GM23338 (cell line): ENCODE data around the gene TMEM204. TPM values are rescaled to one million over a fixed set of nuclear protein-coding genes. Genes with fewer than 3 reads are reported as not detected.

Experiments used
- ATAC-seq: fragments of 200-7000 bp; cut with Tn5 transposase; 3 replicates; pipeline ENCODE4 v1.9.1; 2020
- DNase-seq: peaks from one replicate; pipeline ENCODE4 v3.0.0-alpha.2; 2015; ENCODE audit warnings: low spot score
- H2AFZ ChIP-seq: fragments of 200-600 bp; sonication (generic); 2 replicates; pipeline ENCODE4 v1.8.0; 2016; ENCODE audit warnings: antibody characterized with exemption, mild to moderate bottlenecking, moderate library complexity
- H3F3A ChIP-seq: fragments of 200-600 bp; sonication (generic); replicated peaks from 2 replicates; pipeline ENCODE4 v1.8.0; 2017; ENCODE audit warnings: antibody characterized with exemption, mixed run types, low read depth
- H3K27ac ChIP-seq: fragments of 200-600 bp; sonication (generic); 2 replicates; pipeline ENCODE4 v1.6.1; 2016; ENCODE audit warnings: low read depth
- H3K27me3 ChIP-seq: fragments of 200-600 bp; sonication (generic); 2 replicates; pipeline ENCODE4 v1.8.0; 2016; ENCODE audit warnings: mild to moderate bottlenecking, mixed run types, moderate library complexity; ENCODE audit not compliant: insufficient read depth
- H3K36me3 ChIP-seq: fragments of 200-600 bp; sonication (generic); 2 replicates; pipeline ENCODE4 v1.8.0; 2016; ENCODE audit warnings: mild to moderate bottlenecking; ENCODE audit not compliant: insufficient read depth
- H3K4me1 ChIP-seq: fragments of 200-600 bp; sonication (generic); 2 replicates; pipeline ENCODE4 v1.8.0; 2016; ENCODE audit warnings: mild to moderate bottlenecking, moderate library complexity; ENCODE audit not compliant: insufficient read depth
- H3K4me2 ChIP-seq: fragments of 200-600 bp; sonication (generic); 2 replicates; pipeline ENCODE4 v1.7.1; 2017; ENCODE audit warnings: mixed run types
- H3K4me3 ChIP-seq: fragments of 200-600 bp; sonication (generic); 2 replicates; pipeline ENCODE4 v1.6.1; 2016; ENCODE audit warnings: mixed run types
- H3K79me2 ChIP-seq: fragments of 200-600 bp; sonication (generic); replicated peaks from 2 replicates; pipeline ENCODE4 v1.8.0; 2017; ENCODE audit warnings: mild to moderate bottlenecking; ENCODE audit not compliant: insufficient read depth
- H3K9me2 ChIP-seq: fragments of 200-600 bp; sonication (generic); 2 replicates; pipeline ENCODE4 v1.8.0; 2017; ENCODE audit not compliant: insufficient read depth
- H4K20me1 ChIP-seq: fragments of 200-600 bp; sonication (generic); replicated peaks from 2 replicates; pipeline ENCODE4 v1.8.0; 2017; ENCODE audit warnings: mild to moderate bottlenecking; ENCODE audit not compliant: insufficient read depth
- H3K27ac Mint-ChIP-seq: 2 replicates; pipeline ENCODE4 v1.8.0; 2020; ENCODE audit warnings: inconsistent platforms, mild to moderate bottlenecking, moderate library complexity, mixed read lengths
- H3K27me3 Mint-ChIP-seq: 3 replicates; pipeline ENCODE4 v1.8.0; 2022; ENCODE audit warnings: low read depth, mild to moderate bottlenecking, moderate library complexity, mixed read lengths, inconsistent platforms; ENCODE audit not compliant: insufficient read depth, poor library complexity
- H3K36me3 Mint-ChIP-seq: 3 replicates; pipeline ENCODE4 v1.8.0; 2021; ENCODE audit warnings: low read depth, mild to moderate bottlenecking, inconsistent platforms, moderate library complexity, mixed read lengths
- H3K4me1 Mint-ChIP-seq: 3 replicates; pipeline ENCODE4 v1.8.0; 2020; ENCODE audit warnings: mild to moderate bottlenecking, inconsistent platforms, mixed read lengths
- H3K4me3 Mint-ChIP-seq: 3 replicates; pipeline ENCODE4 v1.8.0; 2021; ENCODE audit warnings: moderate library complexity, mild to moderate bottlenecking, inconsistent platforms, mixed read lengths
- H3K9me3 Mint-ChIP-seq: 3 replicates; pipeline ENCODE4 v1.8.0; 2020; ENCODE audit warnings: moderate library complexity, mild to moderate bottlenecking, inconsistent platforms, mixed read lengths
- CREB1 ChIP-seq: fragments of 250-450 bp; sonication (Bioruptor Pico); IDR thresholded peaks from 2 replicates; pipeline ENCODE4 v1.5.0; 2020; ENCODE audit warnings: low read depth, mild to moderate bottlenecking, moderate library complexity
- EZH2 ChIP-seq: fragments of 200-600 bp; sonication (generic); IDR thresholded peaks from one replicate; pipeline ENCODE4 v1.8.0; 2017; ENCODE audit warnings: antibody characterized with exemption, mild to moderate bottlenecking, low read depth; ENCODE audit not compliant: unreplicated experiment
- EZH2phosphoT487 ChIP-seq: fragments of 200-600 bp; sonication (generic); IDR thresholded peaks from one replicate; pipeline ENCODE4 v1.8.1; 2018; ENCODE audit warnings: antibody characterized with exemption; ENCODE audit not compliant: unreplicated experiment
- POLR2AphosphoS5 ChIP-seq: IDR thresholded peaks from 2 replicates; pipeline ENCODE4 v1.6.1; 2016; ENCODE audit warnings: antibody characterized with exemption, low read depth
- polyA plus RNA-seq: library from polyadenylated mRNA; unstranded; fragments of >200 nt; fragmentation: Nextera tagmentation; extraction: Ambion mirVana; gene quantifications from 2 replicates; pipeline ENCODE4 v1.2.1, GENCODE V29; 2016
- total RNA-seq: library from RNA; depleted of rRNA; stranded (reverse); fragments of >200 nt; shearing (Covaris generic); gene quantifications from 2 replicates; pipeline ENCODE4 v1.2.3, GENCODE V29; 2014
- TF ChIP-seq, protein P1 (sequence below), 2 experiments: fragments of 200-600 bp in 1 of 2; sonication (generic) in 1 of 2; conservative IDR thresholded peaks; 2 replicates each; pipeline versions ENCODE4 v1.5.1 to v1.6.1; 2016 to 2017; ENCODE audit warnings: antibody characterized with exemption in 2 of 2, low read depth in 2 of 2, mild to moderate bottlenecking in 2 of 2, moderate library complexity in 1 of 2
- TF ChIP-seq, protein P2 (sequence below): IDR thresholded peaks from 2 replicates; pipeline ENCODE4 v1.6.1; 2016; ENCODE audit warnings: antibody characterized with exemption

Gene TMEM204
- total and polyA plus RNA-seq, 2 experiments from 2014 or later = 0.14 to 0.21 TPM

DNA sequence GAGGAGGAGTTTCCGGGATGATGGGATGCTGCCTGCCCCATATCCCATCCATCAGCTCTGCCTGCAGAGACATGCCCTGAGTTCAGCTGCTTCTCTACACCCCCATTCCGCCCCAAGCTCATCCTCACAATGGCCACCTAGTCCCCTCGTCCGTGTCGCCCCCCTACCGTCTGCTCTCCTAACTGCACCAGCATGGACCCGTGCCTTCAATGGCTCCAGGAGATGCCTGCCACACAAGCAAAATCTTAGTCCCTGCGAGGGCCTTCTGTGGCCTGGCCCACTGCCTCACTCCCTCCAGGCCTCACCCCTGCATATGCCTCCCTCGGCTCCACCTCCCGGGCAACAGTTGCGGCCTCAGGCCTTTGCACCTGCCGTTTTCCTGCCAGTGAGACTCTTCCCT is 42.1 kb upstream of the TMEM204 start:
- no peaks in the 10 kb centered on the region for H3K9me3 Mint-ChIP-seq
- ATAC-seq = no peak
- no peak overlapping the region for H3K27ac ChIP-seq
- H3K4me1 ChIP-seq = 0 out of 2 replicates have a peak, but pooled peaks cover 4% of the 10 kb centered on the region
- H3K36me3 ChIP-seq = no peaks in the 10 kb centered on the region
- peak; percentile 46 for DNase-seq
- no peak overlapping the region for H3K27ac Mint-ChIP-seq
- no peaks in the 10 kb centered on the region for H4K20me1 ChIP-seq
- no peak overlapping the region for H3K4me3 Mint-ChIP-seq
- H3K4me1 Mint-ChIP-seq = peaks cover 6% of the 10 kb centered on the region; the same call in 2 of the 3 replicates
- H3K79me2 ChIP-seq = peaks cover 3% of the 10 kb centered on the region; the same call in 1 of the 2 replicates
- H3K4me3 ChIP-seq = no peak overlapping the region
- no peaks in the 10 kb centered on the region for H3K27me3 ChIP-seq
- no peak overlapping the region for H3K4me2 ChIP-seq
- 0 out of 2 replicates have a peak, but pooled peaks cover 6% of the 10 kb centered on the region for H3F3A ChIP-seq
- peaks cover 16% of the 10 kb centered on the region for H3K27me3 Mint-ChIP-seq
- H2AFZ ChIP-seq = no peak overlapping the region
- no peaks in the 10 kb centered on the region for H3K9me2 ChIP-seq
- H3K36me3 Mint-ChIP-seq = peaks cover 11% of the 10 kb centered on the region; the same call in 2 of the 3 replicates
- no peak for TF ChIP-seq POLR2AphosphoS5
- TF ChIP-seq, protein P1, sequence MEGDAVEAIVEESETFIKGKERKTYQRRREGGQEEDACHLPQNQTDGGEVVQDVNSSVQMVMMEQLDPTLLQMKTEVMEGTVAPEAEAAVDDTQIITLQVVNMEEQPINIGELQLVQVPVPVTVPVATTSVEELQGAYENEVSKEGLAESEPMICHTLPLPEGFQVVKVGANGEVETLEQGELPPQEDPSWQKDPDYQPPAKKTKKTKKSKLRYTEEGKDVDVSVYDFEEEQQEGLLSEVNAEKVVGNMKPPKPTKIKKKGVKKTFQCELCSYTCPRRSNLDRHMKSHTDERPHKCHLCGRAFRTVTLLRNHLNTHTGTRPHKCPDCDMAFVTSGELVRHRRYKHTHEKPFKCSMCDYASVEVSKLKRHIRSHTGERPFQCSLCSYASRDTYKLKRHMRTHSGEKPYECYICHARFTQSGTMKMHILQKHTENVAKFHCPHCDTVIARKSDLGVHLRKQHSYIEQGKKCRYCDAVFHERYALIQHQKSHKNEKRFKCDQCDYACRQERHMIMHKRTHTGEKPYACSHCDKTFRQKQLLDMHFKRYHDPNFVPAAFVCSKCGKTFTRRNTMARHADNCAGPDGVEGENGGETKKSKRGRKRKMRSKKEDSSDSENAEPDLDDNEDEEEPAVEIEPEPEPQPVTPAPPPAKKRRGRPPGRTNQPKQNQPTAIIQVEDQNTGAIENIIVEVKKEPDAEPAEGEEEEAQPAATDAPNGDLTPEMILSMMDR (conservative IDR thresholded peaks at IDR 0.05; ENCODE audit: low read depth in 2 of 2) = peak in 1 of 2 experiments; percentile 20; a peak in 1 of 4 replicates

DNA sequence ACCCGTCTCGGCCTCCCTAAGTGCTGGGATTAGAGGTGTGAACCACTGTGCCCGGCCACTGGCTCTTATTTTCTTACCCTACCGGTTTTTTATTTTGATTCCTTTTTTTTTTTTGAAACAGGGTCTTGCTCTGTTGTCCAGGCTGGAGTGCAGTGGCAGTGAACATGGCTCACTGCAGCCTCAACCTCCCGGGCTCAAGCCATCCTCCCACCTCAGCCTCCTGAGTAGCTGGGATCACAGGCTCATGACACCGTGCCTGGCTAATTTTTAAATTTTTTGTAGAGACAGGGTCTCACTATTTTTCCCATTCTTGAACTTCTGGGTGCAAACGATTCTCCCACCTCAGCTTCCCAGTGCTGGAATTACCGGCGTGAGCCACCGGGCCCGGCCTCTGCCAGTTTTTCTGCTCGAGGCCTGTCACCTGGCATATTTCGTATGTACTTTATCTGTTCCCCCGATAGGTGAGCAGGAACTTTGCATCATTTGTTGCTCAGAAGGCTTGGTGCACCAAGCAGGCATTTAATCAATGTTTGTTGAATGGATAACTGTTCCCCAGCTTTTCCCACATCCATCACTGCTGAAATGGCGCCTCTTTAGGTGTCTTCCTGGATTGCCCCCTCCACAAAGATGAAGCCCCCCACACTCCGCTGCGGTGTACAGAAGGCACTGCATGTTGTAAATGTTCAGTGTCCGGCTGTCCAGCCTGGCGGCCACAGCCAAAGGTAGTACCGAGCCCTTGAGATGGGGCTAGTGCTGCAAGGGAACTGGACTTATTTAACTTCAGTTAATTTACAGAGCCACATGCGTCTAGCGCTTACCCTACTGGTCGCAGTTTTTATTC is 41.2 kb upstream of the TMEM204 start:
- DNase-seq (no peak), ATAC-seq (no peak)
- no peak for TF ChIP-seq EZH2phosphoT487
- H3K36me3 Mint-ChIP-seq = peaks cover 17% of the 10 kb centered on the region; the same call in 2 of the 3 replicates
- H4K20me1 ChIP-seq = no peaks in the 10 kb centered on the region
- peak overlapping the region; percentile 92; the same call in 1 of the 2 replicates for H3K27ac ChIP-seq
- H3K27me3 Mint-ChIP-seq = peaks cover 8% of the 10 kb centered on the region
- peak overlapping the region; percentile 90 for H3K4me3 Mint-ChIP-seq
- H3K4me1 Mint-ChIP-seq = peaks cover 6% of the 10 kb centered on the region; the same call in 2 of the 3 replicates
- H3K27me3 ChIP-seq = no peaks in the 10 kb centered on the region
- H3F3A ChIP-seq = 0 out of 2 replicates have a peak, but pooled peaks cover 6% of the 10 kb centered on the region
- H3K9me2 ChIP-seq = no peaks in the 10 kb centered on the region
- peak overlapping the region; percentile 88 for H3K4me2 ChIP-seq
- no peaks in the 10 kb centered on the region for H3K9me3 Mint-ChIP-seq
- 0 out of 2 replicates have a peak, but pooled peaks cover 4% of the 10 kb centered on the region for H3K4me1 ChIP-seq
- H3K36me3 ChIP-seq = no peaks in the 10 kb centered on the region
- H3K4me3 ChIP-seq = peak overlapping the region; percentile 85
- H2AFZ ChIP-seq = peak overlapping the region; percentile 99
- H3K27ac Mint-ChIP-seq = peak overlapping the region; percentile 98
- peaks cover 3% of the 10 kb centered on the region; the same call in 1 of the 2 replicates for H3K79me2 ChIP-seq

DNA sequence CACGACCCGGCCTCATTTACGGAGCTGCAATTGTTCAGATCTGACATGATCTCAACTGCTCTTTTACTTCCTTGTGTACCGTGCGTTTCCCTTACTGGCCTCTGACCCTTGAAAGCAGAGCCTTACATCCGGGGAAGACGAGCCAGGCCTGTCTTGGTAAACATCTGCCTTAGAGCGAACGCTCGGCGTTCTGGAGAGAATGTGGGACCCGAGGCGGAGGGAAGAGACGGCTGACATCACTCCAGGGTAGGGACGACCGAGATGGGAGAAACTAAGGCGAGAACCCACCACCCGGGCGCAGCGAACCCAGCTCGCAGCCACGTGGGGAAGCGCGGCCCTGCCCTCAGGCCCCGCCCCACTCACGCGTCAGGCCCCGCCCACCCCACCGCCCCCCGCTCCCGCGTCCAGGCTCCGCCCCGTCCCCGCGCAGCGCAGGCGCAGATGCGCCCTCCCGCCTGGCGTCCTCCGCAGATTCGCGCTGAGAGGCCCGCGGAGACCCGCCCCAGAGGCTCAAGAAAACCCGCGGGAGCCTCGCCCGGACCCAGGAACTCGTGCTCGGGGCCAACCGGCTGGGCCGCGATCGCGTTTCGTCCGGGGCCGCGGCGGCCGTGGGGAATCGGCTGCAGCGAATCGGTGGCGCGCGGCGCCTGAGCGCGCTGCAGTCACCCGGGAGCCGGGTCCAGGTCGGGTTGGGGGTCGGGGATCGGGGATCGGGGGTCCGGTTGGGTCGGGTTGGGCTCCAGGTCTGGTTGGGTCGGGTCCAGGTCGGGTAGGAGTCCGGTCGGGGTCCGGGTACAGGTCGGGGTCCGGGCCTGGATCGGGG is 40.3 kb upstream of the TMEM204 start, which contains the start of gene TELO2:
Gene TELO2, plus strand, starts transcription at position 438 of the 823 bp plus-strand sequence. CDS start 922 bp downstream, outside the sequence.
- peaks cover 23% of the 10 kb centered on the region for H3K36me3 Mint-ChIP-seq
- TF ChIP-seq POLR2AphosphoS5 (peak; percentile 72), EZH2 (no peak), CREB1 (CRISPR knock-in tag) (peak; percentile 10; the same call in 1 of the 2 replicates)
- TF ChIP-seq, protein P2, sequence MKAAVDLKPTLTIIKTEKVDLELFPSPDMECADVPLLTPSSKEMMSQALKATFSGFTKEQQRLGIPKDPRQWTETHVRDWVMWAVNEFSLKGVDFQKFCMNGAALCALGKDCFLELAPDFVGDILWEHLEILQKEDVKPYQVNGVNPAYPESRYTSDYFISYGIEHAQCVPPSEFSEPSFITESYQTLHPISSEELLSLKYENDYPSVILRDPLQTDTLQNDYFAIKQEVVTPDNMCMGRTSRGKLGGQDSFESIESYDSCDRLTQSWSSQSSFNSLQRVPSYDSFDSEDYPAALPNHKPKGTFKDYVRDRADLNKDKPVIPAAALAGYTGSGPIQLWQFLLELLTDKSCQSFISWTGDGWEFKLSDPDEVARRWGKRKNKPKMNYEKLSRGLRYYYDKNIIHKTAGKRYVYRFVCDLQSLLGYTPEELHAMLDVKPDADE = no peak
- Histone ChIP-seq H3K9me2 (no peaks in the 10 kb centered on the region), H3K4me2 (peak within 1 kb of the TSS; percentile 88), H2AFZ (peak within 1 kb of the TSS; percentile 99), H3F3A (0 out of 2 replicates have a peak, but pooled peaks cover 6% of the 10 kb centered on the region), H3K27ac (peak within 1 kb of the TSS; percentile 92), H4K20me1 (no peaks in the 10 kb centered on the region), H3K79me2 (peaks cover 3% of the 10 kb centered on the region; the same call in 1 of the 2 replicates), H3K4me1 (0 out of 2 replicates have a peak, but pooled peaks cover 4% of the 10 kb centered on the region), H3K27me3 (no peaks in the 10 kb centered on the region), H3K4me3 (peak within 1 kb of the TSS; percentile 85), H3K36me3 (no peaks in the 10 kb centered on the region)
- ATAC-seq = peak; percentile 67
- H3K4me1 Mint-ChIP-seq = peaks cover 6% of the 10 kb centered on the region; the same call in 2 of the 3 replicates
- peak; percentile 82 for DNase-seq
- H3K27me3 Mint-ChIP-seq = peaks cover 8% of the 10 kb centered on the region
- no peaks in the 10 kb centered on the region for H3K9me3 Mint-ChIP-seq
- peak within 1 kb of the TSS; percentile 98 for H3K27ac Mint-ChIP-seq
- peak within 1 kb of the TSS; percentile 90 for H3K4me3 Mint-ChIP-seq
